ENCODE data around the gene TRPM3. TPM values are rescaled to one million over a fixed set of nuclear protein-coding genes. Genes with fewer than 3 reads are reported as not detected.

Gene TRPM3
- total and polyA plus RNA-seq, 2 of the 13 experiments (the other 11 are each of a cell fraction or from before 2014, with no cell fraction given) = not detected

GRCh38 chr9:70614786-70615463, 506.5 kb downstream of the TRPM3 start:
- Histone ChIP-seq H4K20me1 (ENCODE audit: insufficient read depth, low read length) (no peaks in the 10 kb centered on the region), H3K36me3 (replicated peaks in 1 of 2; ENCODE audit: control insufficient read depth in 1 of 2, insufficient read depth in 2 of 2, low read length in 2 of 2) (no peaks in the 10 kb centered on the region), H2AFZ (ENCODE audit: low read length) (no peak overlapping the region), H3K27me3 (ENCODE audit: control insufficient read depth in 1 of 2, insufficient read depth in 2 of 2, low read length in 2 of 2) (no peaks in the 10 kb centered on the region), H3K4me2 (ENCODE audit: low read depth, low read length) (no peak overlapping the region), H3K79me2 (ENCODE audit: insufficient read depth, low read length) (no peaks in the 10 kb centered on the region), H3K9me3 (ENCODE audit: low read length) (no peaks in the 10 kb centered on the region), H3K9ac (ENCODE audit: insufficient read depth, low read depth, low read length) (no peak overlapping the region), H3K4me3 (replicated peaks in 1 of 3; ENCODE audit: insufficient read depth in 1 of 3, low read depth in 2 of 3, low read length in 3 of 3) (no peak overlapping the region), H3K27ac (ENCODE audit: extremely low read length, insufficient read depth, low read length) (no peak overlapping the region), H3K4me1 (ENCODE audit: insufficient read depth, low read length) (no peaks in the 10 kb centered on the region)
- no peak for ATAC-seq
- no peak for FAIRE-seq
- intact Hi-C loops (cut with micrococcal nuclease; ENCODE audit: unreplicated experiment) (no loop called here), in situ Hi-C loops (cut with HindIII; ENCODE audit: extremely low pct_ligation_motif_present, low pct_unique_long_range_greater_than_20kb) (no loop called here)
- POLR2A ChIA-PET = no interaction called here
- TF ChIP-seq, protein P1, sequence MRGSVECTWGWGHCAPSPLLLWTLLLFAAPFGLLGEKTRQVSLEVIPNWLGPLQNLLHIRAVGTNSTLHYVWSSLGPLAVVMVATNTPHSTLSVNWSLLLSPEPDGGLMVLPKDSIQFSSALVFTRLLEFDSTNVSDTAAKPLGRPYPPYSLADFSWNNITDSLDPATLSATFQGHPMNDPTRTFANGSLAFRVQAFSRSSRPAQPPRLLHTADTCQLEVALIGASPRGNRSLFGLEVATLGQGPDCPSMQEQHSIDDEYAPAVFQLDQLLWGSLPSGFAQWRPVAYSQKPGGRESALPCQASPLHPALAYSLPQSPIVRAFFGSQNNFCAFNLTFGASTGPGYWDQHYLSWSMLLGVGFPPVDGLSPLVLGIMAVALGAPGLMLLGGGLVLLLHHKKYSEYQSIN (CRISPR knock-in tag; IDR thresholded peaks at IDR 0.05; ENCODE audit: borderline replicate concordance) = no peak
- TF ChIP-seq FOSL1 (CRISPR knock-in tag; IDR thresholded peaks at IDR 0.05; ENCODE audit: borderline replicate concordance) (no peak), ZNF747 (CRISPR knock-in tag; IDR thresholded peaks at IDR 0.05; ENCODE audit: borderline replicate concordance) (no peak), MBD4 (IDR thresholded peaks at IDR 0.05; ENCODE audit: borderline replicate concordance, low read length) (no peak), FOXA3 (CRISPR knock-in tag; IDR thresholded peaks at IDR 0.05) (no peak), FOXP4 (CRISPR knock-in tag; IDR thresholded peaks at IDR 0.05) (no peak), ZNF775 (CRISPR knock-in tag; IDR thresholded peaks at IDR 0.05; ENCODE audit: borderline replicate concordance) (no peak), CCAR2 (optimal IDR thresholded peaks at IDR 0.05; ENCODE audit: low read depth, low read length) (no peak), ZFP36 (IDR thresholded peaks at IDR 0.05; ENCODE audit: borderline replicate concordance, low read depth, low read length, partially characterized antibody) (no peak), ZFP91 (CRISPR knock-in tag; IDR thresholded peaks at IDR 0.05; ENCODE audit: borderline replicate concordance) (no peak), ZNF317 (CRISPR knock-in tag; IDR thresholded peaks at IDR 0.05) (no peak)
- TF ChIP-seq, protein P2, sequence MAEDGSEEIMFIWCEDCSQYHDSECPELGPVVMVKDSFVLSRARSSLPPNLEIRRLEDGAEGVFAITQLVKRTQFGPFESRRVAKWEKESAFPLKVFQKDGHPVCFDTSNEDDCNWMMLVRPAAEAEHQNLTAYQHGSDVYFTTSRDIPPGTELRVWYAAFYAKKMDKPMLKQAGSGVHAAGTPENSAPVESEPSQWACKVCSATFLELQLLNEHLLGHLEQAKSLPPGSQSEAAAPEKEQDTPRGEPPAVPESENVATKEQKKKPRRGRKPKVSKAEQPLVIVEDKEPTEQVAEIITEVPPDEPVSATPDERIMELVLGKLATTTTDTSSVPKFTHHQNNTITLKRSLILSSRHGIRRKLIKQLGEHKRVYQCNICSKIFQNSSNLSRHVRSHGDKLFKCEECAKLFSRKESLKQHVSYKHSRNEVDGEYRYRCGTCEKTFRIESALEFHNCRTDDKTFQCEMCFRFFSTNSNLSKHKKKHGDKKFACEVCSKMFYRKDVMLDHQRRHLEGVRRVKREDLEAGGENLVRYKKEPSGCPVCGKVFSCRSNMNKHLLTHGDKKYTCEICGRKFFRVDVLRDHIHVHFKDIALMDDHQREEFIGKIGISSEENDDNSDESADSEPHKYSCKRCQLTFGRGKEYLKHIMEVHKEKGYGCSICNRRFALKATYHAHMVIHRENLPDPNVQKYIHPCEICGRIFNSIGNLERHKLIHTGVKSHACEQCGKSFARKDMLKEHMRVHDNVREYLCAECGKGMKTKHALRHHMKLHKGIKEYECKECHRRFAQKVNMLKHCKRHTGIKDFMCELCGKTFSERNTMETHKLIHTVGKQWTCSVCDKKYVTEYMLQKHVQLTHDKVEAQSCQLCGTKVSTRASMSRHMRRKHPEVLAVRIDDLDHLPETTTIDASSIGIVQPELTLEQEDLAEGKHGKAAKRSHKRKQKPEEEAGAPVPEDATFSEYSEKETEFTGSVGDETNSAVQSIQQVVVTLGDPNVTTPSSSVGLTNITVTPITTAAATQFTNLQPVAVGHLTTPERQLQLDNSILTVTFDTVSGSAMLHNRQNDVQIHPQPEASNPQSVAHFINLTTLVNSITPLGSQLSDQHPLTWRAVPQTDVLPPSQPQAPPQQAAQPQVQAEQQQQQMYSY (CRISPR knock-in tag; IDR thresholded peaks at IDR 0.05) = no peak
- TF ChIP-seq, protein P3, sequence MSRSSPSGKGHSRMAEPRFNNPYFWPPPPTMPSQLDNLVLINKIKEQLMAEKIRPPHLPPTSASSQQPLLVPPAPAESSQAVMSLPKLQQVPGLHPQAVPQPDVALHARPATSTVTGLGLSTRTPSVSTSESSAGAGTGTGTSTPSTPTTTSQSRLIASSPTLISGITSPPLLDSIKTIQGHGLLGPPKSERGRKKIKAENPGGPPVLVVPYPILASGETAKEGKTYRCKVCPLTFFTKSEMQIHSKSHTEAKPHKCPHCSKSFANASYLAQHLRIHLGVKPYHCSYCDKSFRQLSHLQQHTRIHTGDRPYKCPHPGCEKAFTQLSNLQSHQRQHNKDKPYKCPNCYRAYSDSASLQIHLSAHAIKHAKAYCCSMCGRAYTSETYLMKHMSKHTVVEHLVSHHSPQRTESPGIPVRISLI (CRISPR knock-in tag; IDR thresholded peaks at IDR 0.05; ENCODE audit: borderline replicate concordance) = no peak
- no peak for DNase-seq (ENCODE audit: low spot score)
- BruUV-seq (replicated peaks) = no TSS peak
- WGBS (ENCODE audit: low lambda C conversion rate) = 10% methylated on average over 4 of the region's 4 CpGs
- CTCF ChIA-PET (ENCODE audit: low intra/inter-chr PET ratio, low total read pairs) = no interaction called here

Data from HepG2 (cell line).